Activated CD8-positive, alpha-beta T cell treated with anti-CD3 and anti-CD28 coated beads, Interleukin-2, amount 10 ng/mL, durations not matched to agents 7 days and 5 days (primary cell): Measurements from ENCODE around the gene MUSTN1. TPM values are rescaled to one million over a fixed set of nuclear protein-coding genes. Genes with fewer than 3 reads are reported as not detected.

Experiments
- ATAC-seq: fragments of 150-1000 bp; cut with Tn5 transposase; one replicate; pipeline ENCODE4 v1.10.0; 2021; ENCODE audit warnings: moderate library complexity
- CTCF ChIA-PET: fragments of 350-600 bp; sonication (Branson Sonifier 250); formaldehyde crosslinking; loops from one replicate; lab custom pipeline; 2021; ENCODE audit warnings: antibody characterized with exemption; lab: Charles Lee
- POLR2A ChIA-PET: fragments of 350-600 bp; sonication (Branson Sonifier 250); formaldehyde crosslinking; loops from one replicate; lab custom pipeline; 2021; ENCODE audit warnings: antibody characterized with exemption; lab: Charles Lee
- DNase-seq: peaks from one replicate; pipeline ENCODE4 v3.0.0-alpha.2; 2020
- H3K27ac Mint-ChIP-seq: one replicate; pipeline ENCODE4 v1.8.0; 2021; ENCODE audit warnings: mild to moderate bottlenecking, mixed read lengths
- H3K27me3 Mint-ChIP-seq: one replicate; pipeline ENCODE4 v1.8.0; 2021; ENCODE audit warnings: low read depth, mixed read lengths
- H3K36me3 Mint-ChIP-seq: one replicate; pipeline ENCODE4 v1.8.0; 2021; ENCODE audit warnings: low read depth, mixed read lengths
- H3K4me1 Mint-ChIP-seq: one replicate; pipeline ENCODE4 v1.8.0; 2021; ENCODE audit warnings: low read depth, mixed read lengths
- H3K4me3 Mint-ChIP-seq: one replicate; pipeline ENCODE4 v1.8.0; 2021; ENCODE audit warnings: mild to moderate bottlenecking, mixed read lengths
- H3K9me3 Mint-ChIP-seq: one replicate; pipeline ENCODE4 v1.8.0; 2022; ENCODE audit warnings: mixed read lengths; ENCODE audit not compliant: insufficient read depth
- total RNA-seq, 2 experiments: library from RNA; stranded (reverse); gene quantifications; one replicate each; pipeline ENCODE4 v1.2.3, GENCODE V29; 2021

Gene MUSTN1
- total RNA-seq, 2 experiments from 2014 or later = 1.5 TPM

DNA sequence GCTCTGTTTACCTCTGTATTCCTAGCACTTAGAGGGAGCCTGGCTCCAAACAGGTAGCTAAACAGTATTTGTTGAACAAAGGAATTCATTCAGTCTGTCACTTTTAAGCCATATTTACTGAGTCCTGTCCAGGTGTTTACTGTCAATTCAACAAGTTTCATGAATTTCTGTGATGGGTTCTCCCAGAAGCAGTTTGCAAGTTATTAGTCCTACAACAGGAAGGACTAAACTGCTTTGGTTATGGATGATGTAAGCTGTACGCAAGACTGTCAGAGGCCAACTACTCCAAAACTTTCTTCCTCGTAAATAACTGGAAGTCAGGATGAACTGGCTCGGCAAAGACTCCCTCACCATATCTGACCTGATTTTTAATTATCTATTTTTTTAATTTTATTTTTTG, 37.4 kb upstream of the MUSTN1 start:
- CTCF ChIA-PET = interaction anchor here (0.9 kb wide), 1 partner anchor 63 kb away, joined by 3 read pairs; no protein-coding TSS in a partner anchor

GRCh38 chr3:52871761-52872160, 36.9 kb upstream of the MUSTN1 start:
- ATAC-seq (no peak), DNase-seq (no peak)
- Mint-ChIP-seq H3K4me3 (no peak overlapping the region), H3K36me3 (no peaks in the 10 kb centered on the region), H3K27ac (no peak overlapping the region), H3K9me3 (no peaks in the 10 kb centered on the region), H3K27me3 (no peaks in the 10 kb centered on the region), H3K4me1 (peaks cover 48% of the 10 kb centered on the region)
- CTCF ChIA-PET = no interaction called here
- POLR2A ChIA-PET = no interaction called here

More for the DNA sequence above, 37.4 kb upstream of the MUSTN1 start:
- ATAC-seq (no peak), DNase-seq (no peak)
- H3K27ac Mint-ChIP-seq = no peak overlapping the region
- no peaks in the 10 kb centered on the region for H3K27me3 Mint-ChIP-seq
- peaks cover 48% of the 10 kb centered on the region for H3K4me1 Mint-ChIP-seq
- no peaks in the 10 kb centered on the region for H3K36me3 Mint-ChIP-seq
- no peaks in the 10 kb centered on the region for H3K9me3 Mint-ChIP-seq
- no peak overlapping the region for H3K4me3 Mint-ChIP-seq
- POLR2A ChIA-PET = no interaction called here

DNA sequence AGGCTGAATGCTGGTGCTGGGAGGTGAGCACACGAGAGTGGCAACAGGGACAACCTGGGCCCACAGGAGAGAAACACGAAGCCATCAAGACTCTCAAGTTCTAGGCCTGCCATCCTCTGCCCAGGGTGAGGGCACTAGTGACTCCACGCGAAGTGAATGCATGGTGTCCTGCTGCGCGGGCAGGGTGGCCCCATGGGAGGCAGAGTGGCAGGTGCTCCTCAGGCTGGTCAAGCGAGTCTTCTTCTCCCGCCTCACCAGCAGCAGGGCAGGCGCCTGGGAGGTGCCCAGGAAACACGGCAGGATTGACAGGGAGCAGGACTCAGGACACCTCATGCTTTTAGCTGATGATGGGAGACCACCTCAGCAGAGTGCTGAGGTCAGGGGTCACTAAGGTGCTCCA, 35.7 kb upstream of the MUSTN1 start:
- CTCF ChIA-PET = no interaction called here
- H3K4me3 Mint-ChIP-seq = no peak overlapping the region
- H3K9me3 Mint-ChIP-seq = peaks cover 1% of the 10 kb centered on the region
- no peaks in the 10 kb centered on the region for H3K27me3 Mint-ChIP-seq
- DNase-seq (no peak), ATAC-seq (no peak)
- POLR2A ChIA-PET = no interaction called here
- no peak overlapping the region for H3K27ac Mint-ChIP-seq
- peaks cover 40% of the 10 kb centered on the region for H3K4me1 Mint-ChIP-seq
- H3K36me3 Mint-ChIP-seq = peaks cover 12% of the 10 kb centered on the region

GRCh38 chr3:52866427-52866826, 31.6 kb upstream of the MUSTN1 start:
- ChIA-PET CTCF (no interaction called here), POLR2A (no interaction called here)
- ATAC-seq (no peak), DNase-seq (no peak)
- Mint-ChIP-seq H3K27ac (no peak overlapping the region), H3K9me3 (peaks cover 5% of the 10 kb centered on the region), H3K36me3 (peaks cover 30% of the 10 kb centered on the region), H3K4me3 (no peak overlapping the region), H3K4me1 (peaks cover 8% of the 10 kb centered on the region), H3K27me3 (no peaks in the 10 kb centered on the region)

- CTCF ChIA-PET = no interaction called here
- H3K27ac Mint-ChIP-seq = no peak overlapping the region
- ATAC-seq = no peak
- H3K4me1 Mint-ChIP-seq = peaks cover 8% of the 10 kb centered on the region
- no peak overlapping the region for H3K4me3 Mint-ChIP-seq
- peaks cover 5% of the 10 kb centered on the region for H3K9me3 Mint-ChIP-seq
- no peak for DNase-seq
- peaks cover 30% of the 10 kb centered on the region for H3K36me3 Mint-ChIP-seq
- no peaks in the 10 kb centered on the region for H3K27me3 Mint-ChIP-seq
- POLR2A ChIA-PET = no interaction called here
These were observed 31.2 kb upstream of the MUSTN1 start for GRCh38 chr3:52865994-52866393.

DNA sequence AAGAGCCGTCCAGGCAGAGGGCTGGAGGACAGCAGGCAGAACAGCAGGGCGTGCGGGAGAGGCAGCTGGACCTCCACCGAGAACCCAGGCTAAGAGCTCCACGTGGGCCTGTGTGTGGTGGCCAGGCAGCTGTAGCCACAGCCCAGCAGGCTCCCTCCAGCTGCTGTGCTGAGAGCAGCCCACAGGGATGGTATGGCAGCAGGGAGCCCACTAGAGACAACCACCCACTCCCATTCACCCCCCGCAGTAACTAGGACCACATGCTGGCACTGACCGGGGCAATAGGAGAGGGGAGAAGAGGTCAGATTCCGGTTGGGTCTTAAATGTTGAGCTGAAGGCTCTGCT, 25.6 kb upstream of the MUSTN1 start:
- DNase-seq (no peak), ATAC-seq (no peak)
- ChIA-PET POLR2A (no interaction called here), CTCF (interaction anchor here (1.0 kb wide), 1 partner anchor 10 kb away, joined by 3 read pairs; no protein-coding TSS in a partner anchor)
- Mint-ChIP-seq H3K36me3 (peaks cover 22% of the 10 kb centered on the region), H3K27ac (no peak overlapping the region), H3K4me1 (no peaks in the 10 kb centered on the region), H3K9me3 (peaks cover 3% of the 10 kb centered on the region), H3K4me3 (no peak overlapping the region), H3K27me3 (no peaks in the 10 kb centered on the region)

DNA sequence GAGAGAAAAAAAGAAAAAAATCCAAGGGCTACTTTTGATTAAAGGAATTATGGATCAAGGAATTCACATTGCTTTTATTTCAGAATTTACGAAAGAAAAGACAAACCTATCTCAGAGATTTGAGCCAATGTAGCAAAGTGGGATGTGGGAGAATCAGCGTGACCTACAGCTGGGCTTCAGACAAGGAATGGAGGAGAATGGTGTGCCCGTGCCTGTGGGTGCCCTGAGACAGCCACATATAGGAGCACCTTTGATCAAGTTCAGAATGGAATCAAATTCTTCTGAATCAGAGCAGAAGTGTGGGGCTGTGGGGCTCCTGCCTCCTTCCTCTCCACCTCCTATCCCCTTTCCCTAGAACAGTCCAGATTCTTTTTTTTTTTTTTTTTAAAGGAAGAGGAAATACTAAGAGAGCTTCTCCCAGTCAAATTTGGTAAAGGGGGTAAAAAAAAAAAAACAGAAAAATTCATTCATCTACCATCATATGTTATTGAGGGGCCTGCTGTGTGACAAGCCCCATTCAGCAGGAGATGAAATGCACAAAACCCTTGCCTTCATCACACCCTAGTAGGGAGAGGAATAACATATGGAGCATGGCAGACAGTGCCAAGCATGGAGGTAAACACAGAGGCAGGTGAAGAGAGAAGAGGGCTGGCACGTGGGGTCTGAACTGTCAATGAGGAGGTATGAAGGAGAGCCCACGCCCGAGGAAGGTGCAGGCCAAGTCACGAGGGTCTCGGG, 25.0 kb upstream of the MUSTN1 start:
- no peak overlapping the region for H3K4me3 Mint-ChIP-seq
- no peaks in the 10 kb centered on the region for H3K9me3 Mint-ChIP-seq
- H3K27ac Mint-ChIP-seq = no peak overlapping the region
- ATAC-seq = no peak
- no peaks in the 10 kb centered on the region for H3K27me3 Mint-ChIP-seq
- no peak for DNase-seq
- peaks cover 19% of the 10 kb centered on the region for H3K36me3 Mint-ChIP-seq
- H3K4me1 Mint-ChIP-seq = no peaks in the 10 kb centered on the region
- ChIA-PET POLR2A (no interaction called here), CTCF (no interaction called here)

DNA sequence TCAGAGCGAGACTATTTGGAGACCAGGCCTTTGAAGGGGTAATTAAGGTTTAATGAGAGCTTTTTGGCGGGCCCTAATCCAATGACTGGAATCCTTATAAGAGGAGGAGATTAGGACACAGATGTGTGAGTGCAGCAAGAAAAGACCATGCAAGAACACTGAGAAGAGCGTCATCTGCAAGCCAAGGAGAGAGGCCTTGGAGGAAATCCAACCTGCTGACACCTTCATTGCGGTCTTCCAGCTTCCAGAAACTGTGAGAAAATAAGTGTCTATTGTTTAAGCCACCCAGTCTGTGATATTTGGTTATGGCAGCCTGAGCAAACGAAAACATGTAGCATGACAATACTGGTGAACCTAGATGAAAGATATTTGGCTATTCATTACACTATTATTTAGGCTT, 23.0 kb upstream of the MUSTN1 start:
- no peak overlapping the region for H3K27ac Mint-ChIP-seq
- H3K9me3 Mint-ChIP-seq = no peaks in the 10 kb centered on the region
- ChIA-PET CTCF (no interaction called here), POLR2A (no interaction called here)
- H3K27me3 Mint-ChIP-seq = no peaks in the 10 kb centered on the region
- DNase-seq (no peak), ATAC-seq (no peak)
- peaks cover 6% of the 10 kb centered on the region for H3K36me3 Mint-ChIP-seq
- H3K4me1 Mint-ChIP-seq = no peaks in the 10 kb centered on the region
- H3K4me3 Mint-ChIP-seq = no peak overlapping the region

DNA sequence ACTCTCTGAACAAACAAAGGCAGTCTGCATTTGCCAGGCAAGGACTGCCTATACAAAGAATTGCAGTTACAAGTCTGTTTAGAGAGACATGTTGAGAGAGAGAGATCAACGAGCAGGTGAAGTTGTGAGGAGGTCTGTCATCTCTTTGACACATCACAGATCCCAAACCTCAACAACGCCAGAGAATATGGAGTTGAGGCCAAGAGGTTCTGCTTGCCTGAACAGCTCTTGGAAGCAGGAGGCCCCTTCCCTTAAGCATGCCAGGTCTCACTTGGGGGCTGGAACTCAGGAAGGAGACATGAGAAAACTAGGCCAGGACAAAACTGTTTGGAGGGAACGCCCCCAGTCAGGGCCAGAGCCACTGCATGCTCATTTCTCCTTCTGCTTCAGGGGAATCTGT, 22.3 kb upstream of the MUSTN1 start:
- Mint-ChIP-seq H3K4me3 (no peak overlapping the region), H3K36me3 (peaks cover 4% of the 10 kb centered on the region), H3K4me1 (no peaks in the 10 kb centered on the region), H3K9me3 (no peaks in the 10 kb centered on the region), H3K27ac (no peak overlapping the region), H3K27me3 (no peaks in the 10 kb centered on the region)
- DNase-seq (no peak), ATAC-seq (no peak)
- CTCF ChIA-PET = no interaction called here
- POLR2A ChIA-PET = no interaction called here

DNA sequence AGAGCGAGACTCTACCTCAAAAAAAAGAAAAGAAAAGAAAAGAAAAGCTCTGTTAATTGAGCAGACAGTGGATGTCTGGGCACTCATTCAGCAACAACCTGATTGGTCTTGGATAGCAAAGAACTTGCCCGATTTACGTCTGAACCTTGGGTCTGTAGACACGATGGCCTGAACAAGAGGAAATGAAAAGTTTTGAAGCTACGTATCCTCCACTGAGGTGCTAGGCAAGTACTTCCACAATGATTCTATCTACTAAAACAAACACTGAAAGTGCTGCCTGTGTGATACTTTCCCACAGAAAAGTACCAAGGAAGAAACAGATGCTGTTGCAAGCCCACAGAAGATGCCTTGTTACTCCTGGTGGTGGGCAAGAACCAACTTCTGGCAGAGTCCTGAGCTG, 21.8 kb upstream of the MUSTN1 start:
- CTCF ChIA-PET = no interaction called here
- ATAC-seq (no peak), DNase-seq (no peak)
- Mint-ChIP-seq H3K27me3 (no peaks in the 10 kb centered on the region), H3K4me1 (no peaks in the 10 kb centered on the region), H3K4me3 (no peak overlapping the region), H3K9me3 (no peaks in the 10 kb centered on the region), H3K36me3 (peaks cover 8% of the 10 kb centered on the region), H3K27ac (peak overlapping the region; percentile 12)
- POLR2A ChIA-PET = no interaction called here

- no peak for ATAC-seq
- ChIA-PET POLR2A (no interaction called here), CTCF (interaction anchor here (1.5 kb wide), 1 partner anchor 132 kb away, joined by 3 read pairs; no protein-coding TSS in a partner anchor)
- Mint-ChIP-seq H3K9me3 (no peaks in the 10 kb centered on the region), H3K27ac (no peak overlapping the region), H3K4me1 (no peaks in the 10 kb centered on the region), H3K27me3 (no peaks in the 10 kb centered on the region), H3K4me3 (no peak overlapping the region), H3K36me3 (peaks cover 5% of the 10 kb centered on the region)
- DNase-seq = no peak
These were observed 19.2 kb upstream of the MUSTN1 start for GRCh38 chr3:52854013-52854412.

DNA sequence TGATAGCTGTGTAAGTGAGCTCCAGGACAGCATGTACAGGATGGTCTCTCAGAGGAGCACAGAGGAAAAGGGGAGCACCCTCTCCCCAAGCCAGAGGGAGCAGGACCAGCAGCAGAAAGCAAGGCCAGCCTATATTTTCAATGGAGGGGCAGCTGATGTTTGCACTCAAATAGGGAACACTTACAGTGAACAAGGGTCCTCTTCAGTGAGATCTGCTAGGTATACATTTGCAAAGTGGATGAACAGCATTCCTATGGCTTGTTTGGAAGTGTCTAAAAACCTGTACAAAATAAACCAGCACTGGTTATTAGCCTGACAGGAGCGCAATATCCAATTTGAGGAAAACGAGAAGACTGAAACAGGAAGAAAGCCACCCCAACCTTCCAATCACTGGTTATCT, 17.6 kb upstream of the MUSTN1 start:
- CTCF ChIA-PET = interaction anchor here (1.0 to 1.3 kb wide), 3 partner anchors 30 to 344 kb away, joined by 3 to 4 read pairs (median 3); no protein-coding TSS in a partner anchor
- DNase-seq = no peak
- H3K27me3 Mint-ChIP-seq = no peaks in the 10 kb centered on the region
- H3K27ac Mint-ChIP-seq = no peak overlapping the region
- no peaks in the 10 kb centered on the region for H3K4me1 Mint-ChIP-seq
- no peak for ATAC-seq
- POLR2A ChIA-PET = no interaction called here
- no peaks in the 10 kb centered on the region for H3K9me3 Mint-ChIP-seq
- peaks cover 7% of the 10 kb centered on the region for H3K36me3 Mint-ChIP-seq
- H3K4me3 Mint-ChIP-seq = no peak overlapping the region
